ENCODE results near the gene CLC.

GRCh38 chr19:39759457-39760184 lies 21.8 kb upstream of the CLC start:
- TF ChIP-seq EGR1 (IDR thresholded peaks at IDR 0.05), result no peak
- TF ChIP-seq TAF1 (IDR thresholded peaks at IDR 0.05; ENCODE audit: low read depth), result no peak
- no peak for TF ChIP-seq NFIC (IDR thresholded peaks at IDR 0.05)
- TF ChIP-seq RAD21 (IDR thresholded peaks at IDR 0.05; ENCODE audit: low read depth), result no peak
- TF ChIP-seq EP300 (IDR thresholded peaks at IDR 0.05; ENCODE audit: borderline replicate concordance), result no peak
- TF ChIP-seq YY1 (IDR thresholded peaks at IDR 0.05; ENCODE audit: low read depth), result no peak
- TF ChIP-seq USF1 (IDR thresholded peaks at IDR 0.05), result no peak

All from Ishikawa (cell line).